GM18861 (cell line): ENCODE measurements around the gene SPRR2F.
"Not testable (repeated sequence)": the region's sequence is repeated elsewhere in the genome, so short reads cannot be mapped to it uniquely, and the experiment has no call there.

Experiments used
- ATAC-seq: cut with Tn5 transposase; IDR thresholded peaks from one replicate; pipeline ENCODE4 v1.9.1; 2021; ENCODE audit not compliant: unreplicated experiment

The SPRR2F gene, protein sequence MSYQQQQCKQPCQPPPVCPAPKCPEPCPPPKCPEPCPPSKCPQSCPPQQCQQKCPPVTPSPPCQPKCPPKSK

DNA sequence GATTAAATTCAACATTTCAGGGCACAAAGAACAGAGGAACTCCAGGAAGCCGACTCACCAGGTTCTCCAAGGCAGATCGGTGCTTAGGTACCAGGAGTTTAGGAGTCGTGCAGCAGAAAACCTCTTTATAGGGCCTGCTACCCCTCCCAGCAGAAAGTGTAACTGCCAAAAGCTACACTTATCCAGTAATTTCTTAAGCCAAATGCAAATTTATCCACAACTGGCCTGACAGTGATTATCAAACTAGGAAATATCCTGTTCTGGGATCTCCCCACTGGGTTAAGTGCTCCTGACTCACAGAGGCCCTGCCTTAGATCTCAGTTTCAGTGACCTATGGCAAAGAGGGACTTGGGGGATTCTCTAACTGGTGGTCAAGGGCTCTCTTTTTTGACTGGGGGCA lies at the start of gene SPRR2F:
Gene SPRR2F, minus strand, starts transcription at position 101 of the 400 bp plus-strand sequence. CDS start 783 bp downstream, outside the sequence.
- ATAC-seq, result no peak

DNA sequence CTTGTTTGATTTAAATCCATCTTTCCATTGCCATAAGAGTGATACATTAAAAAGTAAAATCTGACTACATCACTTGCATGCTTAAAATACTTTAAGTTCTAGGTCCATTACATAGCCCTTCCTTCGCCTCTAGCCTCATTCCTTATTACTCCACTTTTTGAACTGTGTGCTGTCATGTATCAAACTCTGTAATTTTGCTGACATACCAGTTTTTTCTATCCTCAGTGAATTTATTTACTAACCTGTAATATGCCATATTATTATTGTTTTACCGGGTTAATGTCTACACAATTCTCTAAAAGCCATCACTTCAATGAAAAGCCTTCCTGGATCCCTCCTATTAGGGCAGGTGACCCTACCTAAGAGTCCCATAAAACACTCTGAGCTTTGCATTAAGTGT lies 42.2 kb upstream of the SPRR2F start:
- ATAC-seq, result no peak

DNA sequence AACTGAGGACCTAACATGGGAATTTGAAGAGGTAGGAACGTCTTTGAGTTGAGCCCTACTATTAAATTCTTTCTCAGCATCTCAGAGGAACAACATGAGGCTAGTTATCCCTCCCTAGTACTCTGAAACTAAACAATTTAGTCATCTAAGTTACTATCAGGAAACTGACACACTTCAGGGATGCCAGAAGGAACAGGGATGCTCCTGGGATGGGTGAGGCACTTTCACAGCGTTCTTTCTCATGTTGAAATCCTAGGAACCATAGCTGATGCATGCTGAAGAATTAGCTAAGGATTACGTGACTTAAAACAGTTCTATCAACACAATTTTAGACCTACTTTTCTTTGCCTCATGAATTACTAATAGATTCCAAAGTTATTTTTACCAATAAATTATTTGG lies 39.2 kb upstream of the SPRR2F start:
- no peak for ATAC-seq

DNA sequence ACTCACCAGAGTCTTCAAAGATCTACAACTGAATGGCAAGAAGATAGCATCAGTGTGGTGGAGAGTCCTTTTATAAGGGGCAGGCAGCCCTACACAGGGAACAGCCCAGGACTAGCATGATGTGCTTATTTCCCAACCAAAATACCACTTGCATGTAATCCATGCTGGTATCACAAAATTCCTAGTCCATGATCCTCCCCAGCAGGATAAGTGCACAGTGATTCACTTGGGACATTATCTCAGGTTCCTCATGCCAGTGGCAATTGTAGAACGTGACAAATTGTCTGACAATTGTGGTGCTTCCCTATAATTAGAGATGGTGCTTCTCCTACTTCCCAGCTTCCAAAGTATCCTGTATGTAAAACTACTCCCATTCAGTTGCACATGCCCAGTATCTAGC lies 37.5 kb upstream of the SPRR2F start, which contains the start of gene SPRR2G:
Gene SPRR2G, minus strand, starts transcription at position 45 of the 400 bp plus-strand sequence. CDS start 780 bp downstream, outside the sequence.
- no peak for ATAC-seq

DNA sequence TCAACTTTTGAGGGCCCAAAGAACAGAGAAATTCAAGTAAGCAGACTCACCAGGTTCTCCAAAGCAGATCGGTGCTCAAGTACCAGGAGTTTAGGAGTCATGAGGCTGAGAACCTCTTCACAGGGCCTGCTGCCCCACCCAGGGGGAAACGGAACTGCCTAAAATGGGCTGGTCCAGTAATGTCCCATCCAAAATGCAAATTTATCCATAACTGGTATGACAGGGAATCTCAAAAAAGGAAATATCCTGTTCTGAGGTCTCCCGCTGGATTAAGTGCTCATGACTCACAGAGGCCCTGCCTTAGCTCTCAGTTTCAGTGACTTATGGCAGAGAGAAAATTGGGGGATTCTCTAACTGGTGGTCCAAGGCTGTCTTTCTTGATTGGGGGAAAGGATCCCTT lies 28.1 kb upstream of the SPRR2F start:
- no peak for ATAC-seq

DNA sequence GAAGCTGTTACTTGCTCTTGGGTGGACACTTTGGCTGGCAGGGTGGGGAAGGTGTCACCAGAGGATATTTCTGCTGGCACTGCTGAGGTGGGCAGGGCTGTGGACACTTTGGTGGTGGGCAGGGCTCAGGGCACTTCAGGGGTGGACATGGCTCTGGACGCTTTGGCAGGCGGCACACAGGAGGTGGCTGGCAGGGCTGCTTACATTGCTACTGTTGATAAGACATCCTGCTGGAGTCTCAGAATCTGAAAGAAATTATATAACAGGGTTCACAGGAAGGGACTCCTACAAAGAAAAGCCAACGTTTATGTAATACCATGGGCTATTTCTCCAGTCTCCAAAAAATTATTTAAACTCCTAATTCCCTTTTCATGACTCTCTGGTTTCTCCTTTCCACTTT lies 27.2 kb upstream of the SPRR2F start:
- ATAC-seq, result no peak

DNA sequence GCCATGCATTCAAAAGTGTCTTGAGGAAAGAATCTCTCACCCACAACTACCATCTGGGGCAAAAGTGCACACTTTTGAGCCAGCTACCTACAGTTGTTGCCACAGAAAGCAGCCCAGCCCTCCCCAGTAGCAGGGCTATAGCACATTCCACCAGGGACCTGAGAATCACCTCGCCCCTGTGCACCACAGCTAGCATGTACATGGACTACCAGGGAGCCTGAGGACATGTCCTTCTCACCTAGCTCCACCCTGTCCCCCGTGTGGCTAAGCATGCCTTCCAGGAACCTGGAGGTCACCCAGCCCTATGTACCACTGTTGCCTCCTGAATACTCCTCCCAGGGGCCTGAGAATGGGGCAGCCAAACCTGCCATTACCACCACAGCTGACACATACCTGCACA lies 20.4 kb upstream of the SPRR2F start:
- no peak for ATAC-seq

DNA sequence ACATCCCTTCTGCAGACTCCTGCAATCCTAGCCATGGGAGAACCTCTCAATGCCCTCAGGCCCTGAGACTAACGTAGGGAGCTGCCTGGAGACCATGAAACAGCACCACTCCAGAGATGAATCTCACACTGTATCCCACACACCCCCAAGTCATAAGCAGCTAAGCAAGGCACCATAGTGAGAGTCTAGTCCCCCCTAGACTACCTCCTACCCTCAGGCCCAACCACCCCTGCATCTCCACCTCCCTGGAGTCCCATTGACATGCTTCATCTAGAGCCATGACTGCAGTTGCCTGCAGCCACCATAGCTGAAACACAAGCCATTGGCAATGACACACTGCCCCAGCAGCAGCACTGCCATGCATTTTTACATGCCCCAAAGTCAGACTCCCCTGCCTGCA lies 20.0 kb upstream of the SPRR2F start:
- no peak for ATAC-seq

DNA sequence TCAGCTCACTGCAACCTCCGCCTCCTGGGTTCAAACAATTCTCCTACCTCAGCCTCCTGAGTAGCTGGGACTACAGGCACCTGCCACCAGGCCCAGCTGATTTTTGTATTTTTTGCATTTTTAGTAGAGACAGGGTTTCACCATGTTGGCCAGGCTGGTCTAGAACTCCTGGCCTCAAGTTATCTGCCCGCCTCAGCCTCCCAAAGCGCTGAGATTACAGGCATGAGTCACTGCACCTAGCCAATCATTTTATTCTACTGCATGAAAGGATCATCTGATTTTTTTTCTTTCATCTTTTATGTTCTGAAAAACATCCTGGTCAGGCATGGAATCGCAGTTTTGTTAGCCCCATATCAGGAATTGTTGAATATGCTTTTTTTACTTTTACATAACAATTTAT lies 15.4 kb upstream of the SPRR2F start:
- not testable (repeated sequence) for ATAC-seq

DNA sequence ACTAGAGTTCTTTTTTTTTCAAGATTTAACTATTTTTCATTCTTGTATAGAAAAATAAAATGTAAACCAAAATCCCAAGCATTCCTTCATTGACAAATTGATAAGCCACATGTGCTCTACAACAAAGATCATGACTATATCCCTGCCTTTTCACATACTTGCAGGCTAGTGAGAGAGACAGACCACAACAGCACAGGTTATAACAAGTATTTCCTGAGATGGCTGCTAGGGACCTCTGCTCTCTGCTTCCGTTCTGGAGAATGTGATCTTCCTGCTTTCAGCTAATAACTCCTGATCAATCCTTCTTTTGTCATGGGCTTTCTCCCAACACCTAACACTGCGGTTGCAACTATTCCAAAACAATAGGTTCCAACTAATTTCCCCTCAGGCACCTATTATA lies 14.0 kb upstream of the SPRR2F start:
- ATAC-seq, result no peak

DNA sequence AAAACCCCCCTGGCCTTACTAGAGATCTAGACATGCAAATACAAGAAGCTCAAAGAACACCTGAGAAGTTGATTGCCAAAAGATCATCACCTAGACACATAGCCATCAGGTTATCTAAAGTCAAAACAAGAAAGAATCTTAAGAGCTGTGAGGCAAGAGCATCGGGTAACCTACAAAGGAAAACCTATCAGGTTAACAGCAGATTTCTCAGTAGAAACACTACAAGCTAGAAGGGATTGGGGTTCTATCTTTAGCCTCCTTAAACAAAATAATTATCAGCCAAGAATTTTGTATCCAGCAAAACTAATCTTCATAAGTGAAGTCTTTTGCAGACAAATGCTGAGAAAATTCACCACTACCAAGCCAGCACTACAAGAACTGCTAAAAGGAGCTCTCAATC lies 12.2 kb upstream of the SPRR2F start:
- no peak for ATAC-seq

DNA sequence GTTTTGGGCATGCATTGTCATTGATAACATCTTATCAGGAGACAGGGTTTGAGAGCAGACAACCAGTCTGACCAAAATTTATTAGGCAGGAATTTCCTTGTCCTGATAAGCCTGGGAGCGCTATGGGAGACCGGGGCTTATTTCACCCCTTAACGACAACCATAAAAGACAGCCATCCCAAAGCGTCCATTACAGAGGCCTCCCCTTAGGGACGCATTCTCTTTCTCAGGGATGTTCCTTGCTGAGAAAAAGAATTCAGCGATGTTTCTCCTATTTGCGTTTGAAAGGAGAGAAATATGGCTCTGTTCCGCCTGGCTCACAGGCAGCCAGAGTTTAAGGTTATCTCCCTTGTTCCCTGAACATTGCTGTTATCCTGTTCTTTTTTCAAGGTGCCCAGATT lies 10.5 kb upstream of the SPRR2F start:
- not testable (repeated sequence) for ATAC-seq

DNA sequence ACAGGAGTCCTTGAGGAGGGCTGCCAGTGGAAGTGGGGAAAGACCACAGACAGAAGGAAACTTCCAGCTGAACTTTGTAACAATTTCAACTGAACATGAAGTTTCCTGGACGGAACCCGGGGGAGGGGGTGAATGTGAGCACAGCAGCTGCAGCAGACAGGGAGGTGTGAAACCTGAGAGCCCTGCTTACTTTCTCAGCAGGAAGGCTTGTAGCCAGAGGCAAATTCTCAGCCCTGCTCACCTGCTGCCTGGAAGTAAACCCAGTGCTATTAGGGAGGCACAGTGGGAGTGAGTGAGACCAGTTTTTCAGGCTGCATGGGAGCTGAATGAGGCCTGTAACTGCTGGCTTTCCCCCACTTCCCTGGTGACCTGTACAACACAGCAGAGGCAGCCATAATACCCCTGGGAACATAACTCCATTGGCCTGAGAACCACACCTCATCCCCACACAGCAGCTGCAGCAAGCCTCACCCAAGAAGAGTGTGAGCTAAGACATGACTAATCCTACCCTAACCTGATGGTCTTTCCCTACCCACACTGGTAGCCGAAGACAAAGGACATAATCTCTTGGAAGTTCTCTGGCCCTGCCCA lies 9.6 kb upstream of the SPRR2F start:
- ATAC-seq, result no peak

DNA sequence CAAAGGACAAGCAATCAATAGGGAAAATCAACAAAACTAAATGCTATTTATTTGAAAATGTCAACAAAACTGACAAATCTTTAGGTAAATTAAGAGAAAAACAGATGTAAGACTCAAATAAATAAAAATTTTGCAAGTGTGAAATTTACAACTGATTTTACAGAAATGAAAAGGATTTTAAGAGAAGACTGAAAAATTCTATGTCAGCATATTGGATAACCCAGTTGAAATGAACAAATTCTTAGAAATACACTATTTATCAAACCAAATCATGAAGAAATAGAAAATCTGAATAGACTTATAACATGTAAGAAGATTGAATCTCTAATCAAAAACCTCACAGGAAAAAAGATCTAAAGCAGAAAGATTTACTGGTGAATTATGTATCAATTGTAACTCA lies 7.6 kb upstream of the SPRR2F start:
- ATAC-seq, result no peak

DNA sequence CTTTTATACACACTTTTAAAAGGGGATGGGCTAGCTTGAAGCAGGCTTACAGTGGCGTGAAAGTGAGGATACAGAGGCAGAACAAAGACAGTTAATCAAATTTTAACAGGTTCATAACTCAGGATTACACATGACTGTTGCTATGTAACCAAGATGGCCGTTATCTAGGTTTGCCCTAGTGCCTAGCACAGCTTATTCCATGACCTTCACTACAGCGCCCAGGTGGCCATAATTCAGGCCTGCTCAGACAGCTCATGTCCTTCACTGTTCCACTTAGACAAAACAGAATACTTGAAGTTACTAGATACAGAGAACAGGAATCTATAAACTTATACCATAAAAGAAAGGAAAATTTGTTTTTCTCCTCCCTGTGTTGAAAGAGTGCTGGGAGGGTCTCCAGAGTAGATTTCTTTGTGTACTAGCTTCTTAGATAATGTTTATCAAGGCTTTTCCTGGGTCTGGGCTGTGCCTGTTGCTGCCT lies 6.2 kb upstream of the SPRR2F start:
- no peak for ATAC-seq

DNA sequence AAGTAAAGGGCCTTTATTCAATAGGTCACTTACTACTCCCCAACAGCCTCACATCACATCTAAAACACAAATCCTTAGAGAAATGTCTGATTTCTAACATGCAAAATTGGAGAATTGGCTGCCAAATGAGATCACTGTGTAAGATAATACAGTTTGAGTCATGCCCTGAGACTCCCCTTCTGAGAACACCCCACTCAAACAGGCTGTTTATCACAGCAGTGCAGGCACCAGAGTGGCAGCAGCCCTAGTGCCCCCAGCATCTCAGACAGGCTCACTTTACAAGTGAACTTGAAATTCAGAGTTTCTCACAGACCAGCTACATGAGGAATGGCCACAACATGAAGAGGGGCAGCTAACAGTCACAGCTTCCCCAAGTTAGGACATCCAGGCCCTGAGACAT lies 1.9 kb upstream of the SPRR2F start:
- not testable (repeated sequence) for ATAC-seq

DNA sequence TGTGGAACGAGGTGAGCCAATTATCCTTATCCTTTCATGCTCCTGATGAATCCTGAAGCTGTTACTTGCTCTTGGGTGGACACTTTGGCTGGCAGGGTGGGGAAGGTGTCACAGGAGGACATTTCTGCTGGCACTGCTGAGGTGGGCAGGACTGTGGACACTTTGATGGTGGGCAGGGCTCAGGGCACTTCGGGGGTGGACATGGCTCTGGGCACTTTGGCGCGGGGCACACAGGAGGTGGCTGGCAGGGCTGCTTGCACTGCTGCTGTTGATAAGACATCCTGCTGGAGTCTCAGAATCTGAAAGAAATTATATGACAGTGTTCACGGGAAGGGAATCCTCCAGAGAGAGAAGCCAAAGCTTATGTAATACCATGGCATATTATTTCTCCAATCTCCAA lies 862 bp downstream of the SPRR2F start:
- ATAC-seq, result not testable (repeated sequence)

DNA sequence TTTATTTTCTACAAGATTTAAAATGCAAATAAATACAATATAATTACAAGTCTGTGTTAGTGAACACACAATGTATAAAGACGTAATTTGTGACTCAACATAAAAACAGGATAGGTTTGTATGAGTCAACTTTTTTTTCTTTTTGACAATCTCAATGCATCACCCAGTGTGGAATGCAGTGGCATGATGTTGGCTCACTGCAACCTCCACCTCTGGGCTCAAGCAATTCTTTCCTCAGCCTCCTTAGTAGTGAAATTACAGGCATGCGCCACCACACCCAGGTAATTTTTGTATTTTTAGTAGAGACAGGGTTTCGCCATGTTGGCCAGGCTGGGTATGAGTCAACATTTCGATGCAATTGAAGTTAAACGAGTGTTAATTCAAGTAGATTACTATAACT lies 13.1 kb downstream of the SPRR2F start:
- ATAC-seq, result no peak

DNA sequence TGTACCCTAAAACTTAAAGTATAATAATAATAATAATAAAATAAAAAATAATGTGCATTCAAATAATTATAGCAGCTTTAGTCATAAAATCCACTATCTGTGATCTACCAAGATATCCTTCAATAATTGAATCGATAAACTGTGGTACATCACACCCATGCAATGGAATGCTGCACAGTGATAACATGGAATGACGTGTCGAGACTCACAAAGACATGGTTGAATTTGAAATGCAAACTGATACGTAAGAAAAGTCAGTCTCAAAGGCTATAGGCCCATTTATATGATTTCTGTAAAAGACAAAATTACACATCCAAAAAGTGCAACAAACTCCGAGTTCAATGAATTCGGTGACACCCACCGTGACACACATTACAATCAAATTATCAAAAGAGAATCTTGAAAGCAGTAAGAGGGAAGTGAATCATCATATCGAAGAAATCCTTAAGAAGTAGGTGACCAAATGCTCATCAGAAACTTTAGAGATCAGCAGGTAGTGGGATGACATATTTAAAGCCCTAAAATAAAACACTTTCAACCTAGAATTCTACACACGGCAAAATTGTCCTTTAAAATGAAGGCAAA lies 13.8 kb downstream of the SPRR2F start:
- ATAC-seq, result no peak

DNA sequence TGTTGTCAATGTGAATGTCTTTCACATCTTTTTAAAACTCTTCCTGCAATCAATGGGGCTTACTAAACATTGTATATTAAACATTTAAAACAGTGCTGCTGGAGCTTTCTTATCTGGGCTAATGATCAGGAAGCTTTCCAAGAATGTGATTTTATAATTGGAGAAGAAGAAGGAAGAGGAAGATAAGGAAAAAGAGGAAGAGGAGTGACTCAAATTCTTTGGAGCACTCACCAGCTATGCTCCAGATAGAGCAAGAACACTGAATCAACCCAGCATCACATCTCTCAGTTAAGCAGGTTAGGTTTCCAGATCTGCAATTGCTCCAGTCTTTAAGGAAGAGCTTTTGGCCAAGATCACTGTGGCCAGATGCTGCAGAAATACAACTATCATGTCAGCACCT lies 17.6 kb downstream of the SPRR2F start:
- no peak for ATAC-seq

DNA sequence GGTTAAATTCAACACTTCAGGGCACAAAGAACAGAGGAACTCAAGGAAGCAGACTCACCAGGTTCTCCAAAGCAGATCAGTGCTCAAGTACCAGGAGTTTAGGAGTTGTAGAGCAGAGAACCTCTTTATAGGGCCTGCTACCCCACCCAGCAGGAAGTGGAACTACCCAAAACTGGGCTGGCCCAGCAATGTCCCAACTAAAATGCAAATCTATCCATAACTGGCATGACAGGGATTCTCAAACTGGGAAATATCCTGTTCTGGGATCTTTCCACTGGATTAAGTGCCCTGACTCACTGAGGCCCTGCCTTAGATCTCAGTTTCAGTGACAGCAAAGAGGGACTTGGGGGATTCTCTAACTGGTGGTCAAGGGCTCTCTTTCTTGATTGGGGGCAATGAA lies 18.9 kb downstream of the SPRR2F start, which contains the start of gene SPRR2E:
Gene SPRR2E, minus strand, starts transcription at position 101 of the 400 bp plus-strand sequence. CDS start 775 bp downstream, outside the sequence.
- ATAC-seq, result no peak

DNA sequence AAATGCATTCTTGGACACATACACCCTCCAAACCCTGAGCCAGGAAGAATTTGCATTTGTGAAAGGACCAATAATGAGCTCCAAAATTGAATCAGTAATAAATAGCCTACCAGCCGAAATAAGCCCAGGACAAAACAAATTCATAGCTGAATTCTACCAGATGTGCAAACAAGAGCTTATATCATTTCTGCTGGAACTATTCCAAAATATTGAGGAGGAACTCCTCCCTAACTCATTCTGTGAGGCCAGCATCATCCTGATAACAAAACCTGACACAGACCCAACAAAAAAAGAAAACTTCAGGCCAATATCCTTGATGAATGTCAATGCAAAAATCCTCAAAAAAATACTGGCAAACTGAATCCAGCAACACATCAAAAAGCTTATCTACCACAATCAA lies 25.7 kb downstream of the SPRR2F start:
- ATAC-seq, result no peak

DNA sequence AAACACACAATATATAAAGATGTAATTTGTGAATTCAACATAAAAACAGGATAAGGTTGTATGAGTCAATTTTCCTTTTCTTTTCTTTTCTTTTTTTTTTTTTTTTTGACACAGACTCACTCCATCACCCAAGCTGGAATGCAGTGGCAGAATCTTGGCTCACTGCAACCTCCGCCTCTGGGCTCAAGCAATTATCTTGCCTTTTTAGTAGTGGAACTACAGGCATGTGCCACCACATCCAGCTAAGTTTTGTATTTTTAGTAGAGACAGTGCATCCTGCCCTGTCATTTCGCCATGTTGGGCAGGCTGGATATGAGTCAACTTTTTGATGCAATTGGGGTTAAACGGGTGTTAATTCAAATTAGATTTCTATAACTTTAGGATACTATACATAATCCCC lies 31.6 kb downstream of the SPRR2F start:
- no peak for ATAC-seq
